ENCODE measurements around the gene KCNQ4. TPM values are rescaled to one million over a fixed set of nuclear protein-coding genes. Genes with fewer than 3 reads are reported as not detected.
A peak's percentile ranks its signal among the peaks of the same experiment; 100 is the strongest.

KCNQ4 gene
- total and polyA plus RNA-seq, 10 of the 15 experiments (the other 5 are each of a cell fraction or from before 2014, with no cell fraction given): 0.04 to 0.18 (median 0.08) TPM; not detected in 2

DNA sequence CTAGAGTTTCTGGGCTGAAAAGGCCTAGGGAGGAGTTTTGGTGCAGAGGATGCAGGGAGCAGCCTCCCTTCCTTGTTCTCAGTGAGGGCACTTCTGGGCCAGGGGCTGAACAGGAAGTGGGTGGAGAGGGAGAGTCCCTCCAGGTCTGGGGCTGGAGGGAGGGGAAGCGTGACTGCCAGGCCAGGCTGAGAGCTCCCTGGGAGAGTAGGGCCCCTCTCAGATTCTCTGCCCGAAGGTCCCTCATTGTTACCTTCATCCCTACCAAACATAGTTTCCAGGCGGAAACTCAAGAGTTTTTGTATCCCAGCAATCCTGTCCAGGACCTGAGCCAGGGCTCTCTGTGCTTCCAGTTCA, 41.8 kb downstream of the KCNQ4 start:
- no TSS peak for BruUV-seq (replicated peaks)
- Histone ChIP-seq H3K79me2 (ENCODE audit: control insufficient read depth, insufficient read depth, low read length) (no peaks in the 10 kb centered on the region), H3K9me3 (replicated peaks; ENCODE audit: control insufficient read depth, insufficient read depth, low read length) (no peaks in the 10 kb centered on the region), H3K9ac (ENCODE audit: control insufficient read depth, insufficient read depth, low read length) (no peak overlapping the region), H3K27me3 (replicated peaks in 1 of 2; ENCODE audit: control insufficient read depth in 2 of 2, insufficient read depth in 2 of 2, low read length in 1 of 2) (no peaks in the 10 kb centered on the region), H2AFZ (ENCODE audit: control insufficient read depth, low read depth, low read length) (peak overlapping the region; percentile 51), H4K20me1 (ENCODE audit: control insufficient read depth, insufficient read depth) (no peaks in the 10 kb centered on the region), H3K36me3 (ENCODE audit: control insufficient read depth in 2 of 2, insufficient read depth in 2 of 2, low read length in 1 of 2) (no peaks in the 10 kb centered on the region), H3K27ac (ENCODE audit: control insufficient read depth, insufficient read depth) (no peak overlapping the region), H3K4me1 (ENCODE audit: control insufficient read depth, insufficient read depth, low read length) (peaks cover 13% of the 10 kb centered on the region), H3K4me3 (no peak overlapping the region), H3K4me2 (ENCODE audit: control insufficient read depth, insufficient read depth) (peak overlapping the region; percentile 64)
- no peak for DNase-seq (ENCODE audit: low read depth, low spot score)
- ChIA-PET POLR2A (interaction anchor here (1.0 kb wide), 1 partner anchor 9 kb away, joined by 3 read pairs; no protein-coding TSS in a partner anchor), SMC1A (ENCODE audit: uncharacterized antibody, unreplicated experiment) (interaction anchor here (1.0 kb wide), 1 partner anchor 61 kb away, joined by 3 read pairs; no protein-coding TSS in a partner anchor), RAD21 (ENCODE audit: unreplicated experiment) (interaction anchor here (0.5 kb wide), 1 partner anchor 19 kb away, joined by 3 read pairs; no protein-coding TSS in a partner anchor), CTCF (interaction anchor here (1.0 to 2.0 kb wide), 2 partner anchors 52 to 74 kb away, joined by 3 to 14 read pairs; no protein-coding TSS in a partner anchor)
- in situ Hi-C loops (cut with MboI) (no loop called here), intact Hi-C loops (cut with micrococcal nuclease; ENCODE audit: unreplicated experiment) (no loop called here)
- FAIRE-seq: no peak
- peak; percentile 91 for ATAC-seq
- 44% methylated on average over 3 of the region's 3 CpGs for WGBS (ENCODE audit: insufficient coverage, insufficient replicate concordance, low lambda C conversion rate, missing lambda C conversion rate)
- TF ChIP-seq PKNOX1 (IDR thresholded peaks at IDR 0.05): no peak
- peak; percentile 42; the same call in 1 of the 2 replicates for TF ChIP-seq IKZF1 (conservative IDR thresholded peaks at IDR 0.05)
- TF ChIP-seq, protein P1, sequence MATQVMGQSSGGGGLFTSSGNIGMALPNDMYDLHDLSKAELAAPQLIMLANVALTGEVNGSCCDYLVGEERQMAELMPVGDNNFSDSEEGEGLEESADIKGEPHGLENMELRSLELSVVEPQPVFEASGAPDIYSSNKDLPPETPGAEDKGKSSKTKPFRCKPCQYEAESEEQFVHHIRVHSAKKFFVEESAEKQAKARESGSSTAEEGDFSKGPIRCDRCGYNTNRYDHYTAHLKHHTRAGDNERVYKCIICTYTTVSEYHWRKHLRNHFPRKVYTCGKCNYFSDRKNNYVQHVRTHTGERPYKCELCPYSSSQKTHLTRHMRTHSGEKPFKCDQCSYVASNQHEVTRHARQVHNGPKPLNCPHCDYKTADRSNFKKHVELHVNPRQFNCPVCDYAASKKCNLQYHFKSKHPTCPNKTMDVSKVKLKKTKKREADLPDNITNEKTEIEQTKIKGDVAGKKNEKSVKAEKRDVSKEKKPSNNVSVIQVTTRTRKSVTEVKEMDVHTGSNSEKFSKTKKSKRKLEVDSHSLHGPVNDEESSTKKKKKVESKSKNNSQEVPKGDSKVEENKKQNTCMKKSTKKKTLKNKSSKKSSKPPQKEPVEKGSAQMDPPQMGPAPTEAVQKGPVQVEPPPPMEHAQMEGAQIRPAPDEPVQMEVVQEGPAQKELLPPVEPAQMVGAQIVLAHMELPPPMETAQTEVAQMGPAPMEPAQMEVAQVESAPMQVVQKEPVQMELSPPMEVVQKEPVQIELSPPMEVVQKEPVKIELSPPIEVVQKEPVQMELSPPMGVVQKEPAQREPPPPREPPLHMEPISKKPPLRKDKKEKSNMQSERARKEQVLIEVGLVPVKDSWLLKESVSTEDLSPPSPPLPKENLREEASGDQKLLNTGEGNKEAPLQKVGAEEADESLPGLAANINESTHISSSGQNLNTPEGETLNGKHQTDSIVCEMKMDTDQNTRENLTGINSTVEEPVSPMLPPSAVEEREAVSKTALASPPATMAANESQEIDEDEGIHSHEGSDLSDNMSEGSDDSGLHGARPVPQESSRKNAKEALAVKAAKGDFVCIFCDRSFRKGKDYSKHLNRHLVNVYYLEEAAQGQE (IDR thresholded peaks at IDR 0.05; ENCODE audit: low read depth, low read length): no peak
- peak in 1 of 2 experiments; percentile 36; a peak in 3 of 4 replicates for TF ChIP-seq IKZF2 (IDR thresholded peaks at IDR 0.05)
- TF ChIP-seq STAT1 (conservative IDR thresholded peaks at IDR 0.05): no peak
- TF ChIP-seq SPI1 (IDR thresholded peaks at IDR 0.05; ENCODE audit: borderline replicate concordance, insufficient read depth, low read depth, low read length): peak; percentile 74; the same call in 1 of the 2 replicates
- TF ChIP-seq GATAD2B (conservative IDR thresholded peaks at IDR 0.05; ENCODE audit: low read depth): 0 out of 2 replicates have a peak, but pooled peaks have one; percentile 20
- TF ChIP-seq BHLHE40 (IDR thresholded peaks at IDR 0.05; ENCODE audit: borderline replicate concordance in 1 of 2, low read depth in 2 of 2, low read length in 1 of 2): peak in 1 of 2 experiments; percentile 41; a peak in 1 of 4 replicates
- TF ChIP-seq DPF2 (IDR thresholded peaks at IDR 0.05): peak; percentile 25; the same call in 1 of the 2 replicates
- peak; percentile 77; the same call in 1 of the 2 replicates for TF ChIP-seq PAX5 (IDR thresholded peaks at IDR 0.05; ENCODE audit: borderline replicate concordance, low read depth, low read length)

Data from GM12878 (cell line).